ENCODE data around the gene BPIFB6. TPM values are rescaled to one million over a fixed set of nuclear protein-coding genes. Genes with fewer than 3 reads are reported as not detected.

Gene BPIFB6
- total and polyA plus RNA-seq, 2 of the 4 experiments (the other 2 are of a cell fraction): not detected

DNA sequence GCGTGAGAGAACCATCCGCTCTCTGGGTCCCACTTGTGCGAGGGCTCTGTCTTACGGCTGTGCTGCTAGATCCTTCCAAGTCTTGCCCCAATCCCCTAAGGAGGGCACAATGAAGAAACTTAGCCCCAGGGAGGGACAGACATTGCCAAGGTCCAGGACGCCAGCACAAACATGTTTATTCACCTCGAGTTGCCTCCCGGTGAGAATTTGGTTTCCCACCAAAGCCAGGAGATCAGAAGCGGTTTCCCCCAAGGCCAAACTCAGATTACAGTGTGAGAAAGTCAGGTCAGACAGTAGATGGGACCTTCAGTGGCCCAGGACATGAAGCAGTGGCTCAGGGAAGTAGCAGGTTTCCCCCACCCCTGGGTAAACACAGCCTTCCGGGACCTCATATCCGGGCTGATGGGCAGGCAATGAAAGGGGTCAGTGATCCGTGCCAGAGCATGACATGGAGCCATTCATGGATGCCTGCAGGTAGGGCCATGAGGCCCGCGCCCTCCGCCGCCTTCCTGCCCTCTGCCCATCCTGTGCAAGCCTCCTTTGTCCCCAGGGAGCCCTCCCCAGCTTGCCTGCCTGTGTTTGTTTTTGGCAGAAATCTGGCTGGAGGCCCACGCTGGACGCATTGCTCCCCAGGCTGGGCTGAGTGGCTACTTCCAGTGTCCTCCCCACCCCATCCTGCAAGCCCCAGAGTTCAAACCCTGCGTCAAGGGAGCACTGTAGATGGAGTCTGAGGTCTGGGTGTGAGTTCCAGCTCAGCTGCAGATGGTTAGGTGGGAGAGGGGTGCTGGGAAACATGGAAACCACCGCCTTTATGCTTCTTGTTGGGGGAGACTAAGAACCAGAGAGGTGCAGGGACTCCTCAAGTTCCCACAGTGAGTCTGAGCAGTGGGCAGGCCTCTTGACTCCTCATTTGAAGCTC, 22.0 kb upstream of the BPIFB6 start:
- no peak overlapping the region for H2AK9ac ChIP-seq (replicated peaks; ENCODE audit: low read depth, low read length, poor library complexity)
- H2AK5ac ChIP-seq (ENCODE audit: low read depth, low read length): no peak overlapping the region
- no peaks in the 10 kb centered on the region for H3K9me3 ChIP-seq (ENCODE audit: control insufficient read depth, insufficient read depth, low read length)
- H4K20me1 ChIP-seq (ENCODE audit: insufficient read depth, low read length): no peaks in the 10 kb centered on the region; the same call in 1 of the 2 replicates
- H2BK5ac ChIP-seq (ENCODE audit: low read depth, low read length, poor library complexity, severe bottlenecking): no peak overlapping the region
- H2BK15ac ChIP-seq (ENCODE audit: low read depth, low read length): no peak overlapping the region
- H3K4me3 ChIP-seq (ENCODE audit: insufficient read depth, low read depth, low read length): no peak overlapping the region
- H3K79me1 ChIP-seq (ENCODE audit: low read depth in 1 of 2, low read length in 2 of 2): no peaks in the 10 kb centered on the region
- no peak overlapping the region for H3K9ac ChIP-seq (ENCODE audit: low read depth, low read length)
- ChIA-PET POLR2A (ENCODE audit: unreplicated experiment) (no interaction called here), CTCF (no interaction called here)
- H2AFZ ChIP-seq (replicated peaks; ENCODE audit: low read length, poor library complexity): no peak overlapping the region
- H3K9me1 ChIP-seq (ENCODE audit: insufficient read depth, low read length): no peaks in the 10 kb centered on the region
- no peak overlapping the region for H3K23ac ChIP-seq (ENCODE audit: low read depth, low read length)
- no peak overlapping the region for H3K56ac ChIP-seq (ENCODE audit: extremely low read depth, insufficient read depth, low read length)
- H2BK20ac ChIP-seq (ENCODE audit: low read depth, low read length): no peak overlapping the region
- 41% methylated on average over 4 of the region's 19 CpGs; no CpG with 5 or more reads in 1 of the 2 experiments for WGBS, 2 experiments (ENCODE audit: extremely low coverage in 2 of 2, insufficient read length in 1 of 2)
- no peak overlapping the region for H3K27ac ChIP-seq (ENCODE audit: insufficient read depth, low read length)
- H4K8ac ChIP-seq (ENCODE audit: low read depth in 2 of 2, low read length in 2 of 2): no peak overlapping the region
- H3K27me3 ChIP-seq (ENCODE audit: control insufficient read depth, insufficient read depth, low read length): peaks cover 10% of the 10 kb centered on the region
- no peak overlapping the region for H3K4ac ChIP-seq (ENCODE audit: low read depth, low read length)
- H4K91ac ChIP-seq (ENCODE audit: insufficient read depth, low read depth, low read length): no peak overlapping the region
- H2BK120ac ChIP-seq (ENCODE audit: low read depth, low read length): no peak overlapping the region
- no peak overlapping the region for H4K5ac ChIP-seq (ENCODE audit: low read depth, low read length)
- no TSS peak for BruUV-seq (replicated peaks)
- no peak overlapping the region for H3K14ac ChIP-seq (replicated peaks; ENCODE audit: low read depth, low read length)
- DNase-seq (no peak), ATAC-seq (ENCODE audit: low read depth) (no peak)
- H3K4me2 ChIP-seq (ENCODE audit: low read depth, low read length): no peak overlapping the region
- intact Hi-C loops (cut with micrococcal nuclease): no loop called here
- no peaks in the 10 kb centered on the region for H3K36me3 ChIP-seq (ENCODE audit: control insufficient read depth, insufficient read depth, low read length)
- H3K4me1 ChIP-seq (ENCODE audit: control insufficient read depth, insufficient read depth, low read length): no peaks in the 10 kb centered on the region
- dilution Hi-C loops (cut with HindIII; ENCODE audit: low sequenced_read_pairs, unreplicated experiment): no loop called here
- in situ Hi-C loops (cut with MboI; ENCODE audit: low sequenced_read_pairs): no loop called here
- no peak overlapping the region for H3K18ac ChIP-seq (ENCODE audit: low read depth, low read length)
- TF ChIP-seq RCOR1 (IDR thresholded peaks at IDR 0.05; ENCODE audit: insufficient replicate concordance, low read length): no peak
- no peak for TF ChIP-seq RAD21 (IDR thresholded peaks at IDR 0.05; ENCODE audit: low read length)
- TF ChIP-seq CEBPB (IDR thresholded peaks at IDR 0.05; ENCODE audit: low read depth, low read length): no peak
- no peak for TF ChIP-seq BHLHE40 (IDR thresholded peaks at IDR 0.05; ENCODE audit: low read depth, low read length)
- TF ChIP-seq MAZ (IDR thresholded peaks at IDR 0.05; ENCODE audit: borderline replicate concordance, low read depth, low read length): no peak
- no peak for TF ChIP-seq MXI1 (IDR thresholded peaks at IDR 0.05; ENCODE audit: borderline replicate concordance, low read depth, low read length)
- TF ChIP-seq RFX5 (IDR thresholded peaks at IDR 0.05; ENCODE audit: low read depth, low read length): no peak
- TF ChIP-seq, protein P1, sequence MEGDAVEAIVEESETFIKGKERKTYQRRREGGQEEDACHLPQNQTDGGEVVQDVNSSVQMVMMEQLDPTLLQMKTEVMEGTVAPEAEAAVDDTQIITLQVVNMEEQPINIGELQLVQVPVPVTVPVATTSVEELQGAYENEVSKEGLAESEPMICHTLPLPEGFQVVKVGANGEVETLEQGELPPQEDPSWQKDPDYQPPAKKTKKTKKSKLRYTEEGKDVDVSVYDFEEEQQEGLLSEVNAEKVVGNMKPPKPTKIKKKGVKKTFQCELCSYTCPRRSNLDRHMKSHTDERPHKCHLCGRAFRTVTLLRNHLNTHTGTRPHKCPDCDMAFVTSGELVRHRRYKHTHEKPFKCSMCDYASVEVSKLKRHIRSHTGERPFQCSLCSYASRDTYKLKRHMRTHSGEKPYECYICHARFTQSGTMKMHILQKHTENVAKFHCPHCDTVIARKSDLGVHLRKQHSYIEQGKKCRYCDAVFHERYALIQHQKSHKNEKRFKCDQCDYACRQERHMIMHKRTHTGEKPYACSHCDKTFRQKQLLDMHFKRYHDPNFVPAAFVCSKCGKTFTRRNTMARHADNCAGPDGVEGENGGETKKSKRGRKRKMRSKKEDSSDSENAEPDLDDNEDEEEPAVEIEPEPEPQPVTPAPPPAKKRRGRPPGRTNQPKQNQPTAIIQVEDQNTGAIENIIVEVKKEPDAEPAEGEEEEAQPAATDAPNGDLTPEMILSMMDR (conservative IDR thresholded peaks at IDR 0.05; ENCODE audit: low read depth, low read length): no peak
- TF ChIP-seq CHD1 (IDR thresholded peaks at IDR 0.05; ENCODE audit: low read depth, low read length): no peak
- TF ChIP-seq MAFK (IDR thresholded peaks at IDR 0.05; ENCODE audit: low read depth, low read length): no peak
- no peak for TF ChIP-seq SMC3 (IDR thresholded peaks at IDR 0.05; ENCODE audit: low read depth, low read length)
- TF ChIP-seq, protein P2, sequence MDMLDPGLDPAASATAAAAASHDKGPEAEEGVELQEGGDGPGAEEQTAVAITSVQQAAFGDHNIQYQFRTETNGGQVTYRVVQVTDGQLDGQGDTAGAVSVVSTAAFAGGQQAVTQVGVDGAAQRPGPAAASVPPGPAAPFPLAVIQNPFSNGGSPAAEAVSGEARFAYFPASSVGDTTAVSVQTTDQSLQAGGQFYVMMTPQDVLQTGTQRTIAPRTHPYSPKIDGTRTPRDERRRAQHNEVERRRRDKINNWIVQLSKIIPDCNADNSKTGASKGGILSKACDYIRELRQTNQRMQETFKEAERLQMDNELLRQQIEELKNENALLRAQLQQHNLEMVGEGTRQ (IDR thresholded peaks at IDR 0.05; ENCODE audit: low read depth, low read length): no peak
- no peak for TF ChIP-seq FOS (IDR thresholded peaks at IDR 0.05; ENCODE audit: low read depth, low read length)
- no peak for TF ChIP-seq POLR2A (IDR thresholded peaks at IDR 0.05; ENCODE audit: low read depth, low read length)
- TF ChIP-seq, protein P3, sequence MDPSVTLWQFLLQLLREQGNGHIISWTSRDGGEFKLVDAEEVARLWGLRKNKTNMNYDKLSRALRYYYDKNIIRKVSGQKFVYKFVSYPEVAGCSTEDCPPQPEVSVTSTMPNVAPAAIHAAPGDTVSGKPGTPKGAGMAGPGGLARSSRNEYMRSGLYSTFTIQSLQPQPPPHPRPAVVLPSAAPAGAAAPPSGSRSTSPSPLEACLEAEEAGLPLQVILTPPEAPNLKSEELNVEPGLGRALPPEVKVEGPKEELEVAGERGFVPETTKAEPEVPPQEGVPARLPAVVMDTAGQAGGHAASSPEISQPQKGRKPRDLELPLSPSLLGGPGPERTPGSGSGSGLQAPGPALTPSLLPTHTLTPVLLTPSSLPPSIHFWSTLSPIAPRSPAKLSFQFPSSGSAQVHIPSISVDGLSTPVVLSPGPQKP (IDR thresholded peaks at IDR 0.05; ENCODE audit: borderline replicate concordance, low read depth, low read length): no peak

Measured in IMR-90 (cell line).